GM12872 (cell line): ENCODE measurements around the gene HAPLN3.
A peak's percentile ranks its signal among the peaks of the same experiment; 100 is the strongest.

ENCODE experiments used
- TF ChIP-seq, protein P1 (sequence below): IDR thresholded peaks from 3 replicates; pipeline ENCODE4 v1.5.1; 2011; ENCODE audit warnings: low read depth, mild to moderate bottlenecking, low read length, moderate library complexity; ENCODE audit not compliant: insufficient read depth

The HAPLN3 gene

GRCh38 chr15:88835646-88836045 is 59.7 kb downstream of the HAPLN3 start:
- TF ChIP-seq, protein P1, sequence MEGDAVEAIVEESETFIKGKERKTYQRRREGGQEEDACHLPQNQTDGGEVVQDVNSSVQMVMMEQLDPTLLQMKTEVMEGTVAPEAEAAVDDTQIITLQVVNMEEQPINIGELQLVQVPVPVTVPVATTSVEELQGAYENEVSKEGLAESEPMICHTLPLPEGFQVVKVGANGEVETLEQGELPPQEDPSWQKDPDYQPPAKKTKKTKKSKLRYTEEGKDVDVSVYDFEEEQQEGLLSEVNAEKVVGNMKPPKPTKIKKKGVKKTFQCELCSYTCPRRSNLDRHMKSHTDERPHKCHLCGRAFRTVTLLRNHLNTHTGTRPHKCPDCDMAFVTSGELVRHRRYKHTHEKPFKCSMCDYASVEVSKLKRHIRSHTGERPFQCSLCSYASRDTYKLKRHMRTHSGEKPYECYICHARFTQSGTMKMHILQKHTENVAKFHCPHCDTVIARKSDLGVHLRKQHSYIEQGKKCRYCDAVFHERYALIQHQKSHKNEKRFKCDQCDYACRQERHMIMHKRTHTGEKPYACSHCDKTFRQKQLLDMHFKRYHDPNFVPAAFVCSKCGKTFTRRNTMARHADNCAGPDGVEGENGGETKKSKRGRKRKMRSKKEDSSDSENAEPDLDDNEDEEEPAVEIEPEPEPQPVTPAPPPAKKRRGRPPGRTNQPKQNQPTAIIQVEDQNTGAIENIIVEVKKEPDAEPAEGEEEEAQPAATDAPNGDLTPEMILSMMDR = no peak

- TF ChIP-seq, protein P1 = no peak
Measured at GRCh38 chr15:88835119-88835518, 60.2 kb downstream of the HAPLN3 start.

DNA sequence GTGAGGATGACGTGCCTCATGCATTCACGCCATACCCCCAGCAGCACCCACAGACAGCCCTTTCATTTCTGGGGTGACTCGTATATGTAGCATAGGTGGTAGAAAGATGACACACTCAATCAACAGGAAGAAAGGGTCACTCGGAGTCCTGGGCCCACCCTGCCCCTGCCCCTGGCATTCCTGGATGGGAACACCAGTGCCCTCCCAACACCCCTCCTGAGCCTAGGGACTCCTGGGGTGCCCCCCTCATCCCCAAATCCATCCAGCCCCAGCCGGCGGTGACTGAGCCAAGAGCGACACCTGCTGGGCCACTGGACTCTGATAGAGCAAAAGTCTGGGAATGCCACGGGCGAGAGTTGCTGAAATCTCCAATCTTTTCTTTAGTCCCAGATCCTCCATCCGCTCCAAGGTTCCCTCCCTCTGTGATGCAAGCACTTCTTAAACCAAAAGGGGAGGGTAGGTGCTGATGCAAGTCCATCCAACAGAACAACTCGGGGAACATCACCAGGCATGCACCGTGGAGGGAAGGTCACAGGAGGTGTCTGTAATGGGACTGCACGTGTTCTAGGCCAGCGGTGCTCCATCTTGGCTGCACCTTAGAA is 61.0 kb downstream of the HAPLN3 start:
- TF ChIP-seq, protein P1 = peak; percentile 62

DNA sequence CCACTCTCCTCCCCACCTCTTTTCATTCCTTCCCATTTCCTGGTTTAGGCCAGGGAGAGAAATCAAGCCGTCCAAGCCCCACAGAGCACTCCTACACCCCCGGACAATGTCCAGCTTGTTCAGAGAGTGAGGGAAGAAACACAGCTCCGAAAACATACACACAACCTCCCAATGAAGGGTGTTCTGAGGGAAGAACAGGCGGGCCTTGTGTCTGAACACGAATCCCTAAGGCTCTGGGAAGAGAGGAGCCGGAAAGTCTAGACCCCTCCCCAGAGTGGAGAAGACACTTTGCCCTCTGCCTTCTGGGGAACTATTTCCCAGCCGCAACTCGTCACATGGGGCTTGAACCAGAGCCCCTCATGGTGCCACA is 61.6 kb downstream of the HAPLN3 start:
- TF ChIP-seq, protein P1 = no peak

- TF ChIP-seq, protein P1 = no peak
Measured at GRCh38 chr15:88832820-88833730, 62.3 kb downstream of the HAPLN3 start.

- TF ChIP-seq, protein P1 = no peak
Measured at GRCh38 chr15:88830016-88830415, 65.3 kb downstream of the HAPLN3 start.

GRCh38 chr15:88828791-88829190 is 66.6 kb downstream of the HAPLN3 start:
- TF ChIP-seq, protein P1 = no peak
